Measurements from ENCODE around the gene INPP4B. TPM values are rescaled to one million over a fixed set of nuclear protein-coding genes. Genes with fewer than 3 reads are reported as not detected.
A peak's percentile ranks its signal among the peaks of the same experiment; 100 is the strongest.

INPP4B gene
- total RNA-seq, 2 experiments from 2014 or later: 43.7 to 44.7 TPM

DNA sequence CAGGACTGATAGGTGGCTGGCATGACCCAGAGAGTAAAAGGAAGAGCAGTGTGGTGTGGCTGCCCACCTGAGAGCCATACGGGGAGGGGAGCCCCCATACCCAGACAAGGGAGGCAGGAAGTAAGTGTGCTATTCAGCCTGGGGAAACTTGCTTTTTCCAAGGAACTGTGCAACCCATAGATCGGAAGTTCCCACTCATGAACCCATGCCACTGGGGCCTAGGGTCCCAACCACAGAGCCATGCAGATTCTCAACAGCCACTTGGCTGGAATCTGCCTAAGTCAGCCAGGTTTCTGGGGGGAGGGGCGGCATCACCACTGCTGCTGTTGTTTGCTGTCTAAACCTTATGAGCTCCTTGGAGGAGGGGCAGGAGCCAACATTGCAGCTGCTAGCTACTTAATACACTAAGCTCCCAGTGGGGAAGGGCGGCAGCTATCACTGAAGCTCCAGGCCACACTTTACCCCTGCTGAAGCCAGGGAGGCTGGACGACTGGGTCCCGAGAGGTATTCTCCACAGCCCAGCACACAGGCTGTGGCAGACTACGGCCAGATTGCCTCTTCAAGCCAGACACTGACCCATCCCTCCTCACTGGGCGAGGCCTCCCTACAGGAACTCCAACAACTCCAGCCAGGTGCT is 410.4 kb downstream of the INPP4B start:
- Mint-ChIP-seq H3K9me3 (ENCODE audit: insufficient read depth) (peaks cover 15% of the 10 kb centered on the region), H3K4me1 (ENCODE audit: low read depth) (peaks cover 2% of the 10 kb centered on the region), H3K27ac (no peak overlapping the region)

GRCh38 chr4:142434519-142435224 is 411.4 kb downstream of the INPP4B start:
- H3K27ac Mint-ChIP-seq: no peak overlapping the region
- H3K4me3 Mint-ChIP-seq: no peak overlapping the region
- no peak for DNase-seq
- H3K9me3 Mint-ChIP-seq (ENCODE audit: insufficient read depth): peaks cover 15% of the 10 kb centered on the region
- peaks cover 9% of the 10 kb centered on the region for H3K36me3 Mint-ChIP-seq (ENCODE audit: low read depth)
- H3K4me1 Mint-ChIP-seq (ENCODE audit: low read depth): peaks cover 2% of the 10 kb centered on the region
- CTCF ChIA-PET: interaction anchor here (1.3 to 1.8 kb wide), 2 partner anchors 80 to 83 kb away, joined by 5 read pairs; no protein-coding TSS in a partner anchor
- POLR2A ChIA-PET: no interaction called here
- ATAC-seq: no peak
- H3K27me3 Mint-ChIP-seq (ENCODE audit: low read depth): no peaks in the 10 kb centered on the region

More for the DNA sequence above, 410.4 kb downstream of the INPP4B start:
- POLR2A ChIA-PET: no interaction called here
- CTCF ChIA-PET: no interaction called here
- no peak for DNase-seq
- ATAC-seq: no peak
- no peak overlapping the region for H3K4me3 Mint-ChIP-seq
- H3K27me3 Mint-ChIP-seq (ENCODE audit: low read depth): no peaks in the 10 kb centered on the region
- peaks cover 9% of the 10 kb centered on the region for H3K36me3 Mint-ChIP-seq (ENCODE audit: low read depth)

DNA sequence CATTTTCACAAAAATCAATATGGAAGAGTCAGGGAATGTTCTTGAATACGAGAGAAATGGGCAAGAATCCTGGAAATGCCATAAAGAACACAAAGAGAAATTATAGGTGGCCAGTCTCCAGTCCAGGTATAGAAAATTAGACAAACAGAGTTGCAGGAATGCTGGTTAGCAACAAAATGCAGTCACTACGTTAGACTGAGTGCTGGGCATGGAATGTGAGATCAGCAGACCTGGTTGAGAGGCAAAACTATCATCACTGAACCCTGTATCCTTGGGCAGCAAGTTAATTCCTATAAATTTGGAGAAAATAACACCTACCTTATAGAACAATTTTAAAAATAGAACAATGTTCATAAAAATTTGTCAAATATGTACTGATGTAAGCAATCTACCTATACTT is 417.4 kb downstream of the INPP4B start:
- POLR2A ChIA-PET: no interaction called here
- CTCF ChIA-PET: no interaction called here
- no peaks in the 10 kb centered on the region for H3K27me3 Mint-ChIP-seq (ENCODE audit: low read depth)
- no peaks in the 10 kb centered on the region for H3K36me3 Mint-ChIP-seq (ENCODE audit: low read depth)
- DNase-seq: no peak
- no peaks in the 10 kb centered on the region for H3K9me3 Mint-ChIP-seq (ENCODE audit: insufficient read depth)
- peaks cover 1% of the 10 kb centered on the region for H3K4me1 Mint-ChIP-seq (ENCODE audit: low read depth)
- no peak for ATAC-seq
- H3K27ac Mint-ChIP-seq: no peak overlapping the region
- H3K4me3 Mint-ChIP-seq: no peak overlapping the region

- peaks cover 1% of the 10 kb centered on the region for H3K4me1 Mint-ChIP-seq (ENCODE audit: low read depth)
- ATAC-seq (no peak), DNase-seq (no peak)
- ChIA-PET CTCF (interaction anchor here (1.7 kb wide), 1 partner anchor 14 kb away, joined by 3 read pairs; no protein-coding TSS in a partner anchor), POLR2A (no interaction called here)
- H3K27me3 Mint-ChIP-seq (ENCODE audit: low read depth): no peaks in the 10 kb centered on the region
- H3K27ac Mint-ChIP-seq: no peak overlapping the region
- no peaks in the 10 kb centered on the region for H3K36me3 Mint-ChIP-seq (ENCODE audit: low read depth)
- no peaks in the 10 kb centered on the region for H3K9me3 Mint-ChIP-seq (ENCODE audit: insufficient read depth)
- H3K4me3 Mint-ChIP-seq: no peak overlapping the region
Measured at GRCh38 chr4:142427456-142427855, 418.6 kb downstream of the INPP4B start.

- no peak overlapping the region for H3K4me3 Mint-ChIP-seq
- ChIA-PET POLR2A (interaction anchor here (1.8 kb wide), 1 partner anchor 19 kb away, joined by 3 read pairs; no protein-coding TSS in a partner anchor), CTCF (interaction anchor here (1.4 kb wide), 1 partner anchor 13 kb away, joined by 3 read pairs; no protein-coding TSS in a partner anchor)
- no peaks in the 10 kb centered on the region for H3K27me3 Mint-ChIP-seq (ENCODE audit: low read depth)
- ATAC-seq (no peak), DNase-seq (no peak)
- peaks cover 2% of the 10 kb centered on the region for H3K4me1 Mint-ChIP-seq (ENCODE audit: low read depth)
- H3K36me3 Mint-ChIP-seq (ENCODE audit: low read depth): peaks cover 4% of the 10 kb centered on the region
- no peak overlapping the region for H3K27ac Mint-ChIP-seq
- no peaks in the 10 kb centered on the region for H3K9me3 Mint-ChIP-seq (ENCODE audit: insufficient read depth)
Measured at GRCh38 chr4:142423861-142424260, 422.2 kb downstream of the INPP4B start.

GRCh38 chr4:142420311-142421095 is 425.6 kb downstream of the INPP4B start:
- Mint-ChIP-seq H3K9me3 (ENCODE audit: insufficient read depth) (no peaks in the 10 kb centered on the region), H3K36me3 (ENCODE audit: low read depth) (peaks cover 9% of the 10 kb centered on the region), H3K27me3 (ENCODE audit: low read depth) (no peaks in the 10 kb centered on the region), H3K4me3 (no peak overlapping the region), H3K27ac (no peak overlapping the region), H3K4me1 (ENCODE audit: low read depth) (peaks cover 27% of the 10 kb centered on the region)
- CTCF ChIA-PET: interaction anchor here (1.4 kb wide), 1 partner anchor 13 kb away, joined by 4 read pairs; no protein-coding TSS in a partner anchor
- DNase-seq (no peak), ATAC-seq (no peak)
- POLR2A ChIA-PET: no interaction called here

DNA sequence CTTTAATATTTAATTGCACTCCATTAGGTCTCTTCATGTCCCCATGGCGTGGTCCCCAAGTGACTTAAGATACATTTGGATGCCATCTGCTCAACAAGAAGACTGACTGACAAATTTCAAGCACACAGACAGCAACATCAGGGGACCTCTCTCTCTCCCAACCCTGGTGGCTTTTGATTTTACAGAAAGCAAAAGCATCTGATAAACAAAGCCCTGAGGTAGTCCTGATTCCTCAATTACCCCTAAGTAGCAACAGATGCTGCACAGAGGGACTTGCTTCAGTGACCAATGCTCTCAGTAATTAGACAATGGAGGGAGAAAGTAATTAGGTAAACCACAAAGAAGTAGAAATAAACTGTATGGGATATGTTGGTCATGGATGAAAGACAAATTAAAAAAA is 426.4 kb downstream of the INPP4B start:
- H3K9me3 Mint-ChIP-seq (ENCODE audit: insufficient read depth): no peaks in the 10 kb centered on the region
- H3K36me3 Mint-ChIP-seq (ENCODE audit: low read depth): peaks cover 12% of the 10 kb centered on the region
- POLR2A ChIA-PET: interaction anchor here (6.6 kb wide), 1 partner anchor 15 kb away, joined by 106 read pairs; no protein-coding TSS in a partner anchor
- CTCF ChIA-PET: no interaction called here
- peaks cover 33% of the 10 kb centered on the region for H3K4me1 Mint-ChIP-seq (ENCODE audit: low read depth)
- no peak for DNase-seq
- H3K27me3 Mint-ChIP-seq (ENCODE audit: low read depth): no peaks in the 10 kb centered on the region
- H3K27ac Mint-ChIP-seq: no peak overlapping the region
- H3K4me3 Mint-ChIP-seq: no peak overlapping the region
- no peak for ATAC-seq

DNA sequence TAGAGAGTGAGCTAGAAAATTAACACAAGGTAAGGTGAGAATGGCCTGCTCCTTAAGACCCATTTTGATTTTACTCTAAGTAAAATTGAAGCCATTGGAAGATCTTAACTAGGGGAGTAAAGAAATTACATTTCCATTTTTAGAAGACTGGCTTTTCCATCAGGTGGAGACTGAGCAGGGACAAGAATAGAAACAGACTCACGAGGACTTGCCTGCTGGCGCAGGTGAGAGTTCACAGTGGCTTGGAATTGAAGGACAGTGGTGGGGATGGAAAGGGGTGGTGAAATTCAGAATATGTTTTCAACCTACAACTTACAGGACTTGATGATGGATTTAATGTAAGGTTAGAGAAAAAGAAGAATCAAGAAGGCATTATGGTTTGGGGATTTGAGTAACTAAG is 427.4 kb downstream of the INPP4B start:
- ATAC-seq: no peak
- no peaks in the 10 kb centered on the region for H3K27me3 Mint-ChIP-seq (ENCODE audit: low read depth)
- no peak overlapping the region for H3K4me3 Mint-ChIP-seq
- ChIA-PET POLR2A (interaction anchor here (6.6 kb wide), 1 partner anchor 14 kb away, joined by 106 read pairs; no protein-coding TSS in a partner anchor), CTCF (interaction anchor here (1.1 kb wide), 2 partner anchors 62 to 136 kb away, joined by 3 to 4 read pairs; no protein-coding TSS in a partner anchor)
- H3K36me3 Mint-ChIP-seq (ENCODE audit: low read depth): peaks cover 12% of the 10 kb centered on the region
- no peak overlapping the region for H3K27ac Mint-ChIP-seq
- H3K4me1 Mint-ChIP-seq (ENCODE audit: low read depth): peaks cover 35% of the 10 kb centered on the region
- DNase-seq: no peak
- H3K9me3 Mint-ChIP-seq (ENCODE audit: insufficient read depth): no peaks in the 10 kb centered on the region

- Mint-ChIP-seq H3K9me3 (ENCODE audit: insufficient read depth) (no peaks in the 10 kb centered on the region), H3K4me1 (ENCODE audit: low read depth) (peaks cover 36% of the 10 kb centered on the region), H3K36me3 (ENCODE audit: low read depth) (peaks cover 10% of the 10 kb centered on the region), H3K27me3 (ENCODE audit: low read depth) (no peaks in the 10 kb centered on the region), H3K4me3 (peak overlapping the region; percentile 32), H3K27ac (peak overlapping the region; percentile 89)
- ChIA-PET CTCF (interaction anchor here (0.7 to 2.1 kb wide), 14 partner anchors 8 to 305 kb away, joined by 3 to 36 read pairs (median 4); no protein-coding TSS in a partner anchor), POLR2A (interaction anchor here (0.6 to 6.6 kb wide), 6 partner anchors 12 to 137 kb away, joined by 3 to 106 read pairs (median 4); no protein-coding TSS in a partner anchor)
- DNase-seq: no peak
- peak; percentile 90 for ATAC-seq
Measured at GRCh38 chr4:142416711-142417275, 429.3 kb downstream of the INPP4B start.

- peaks cover 39% of the 10 kb centered on the region for H3K4me1 Mint-ChIP-seq (ENCODE audit: low read depth)
- no peak for DNase-seq
- no peak for ATAC-seq
- peaks cover 8% of the 10 kb centered on the region for H3K36me3 Mint-ChIP-seq (ENCODE audit: low read depth)
- ChIA-PET POLR2A (interaction anchor here (1.2 to 6.6 kb wide), 3 partner anchors 11 to 68 kb away, joined by 3 to 106 read pairs (median 9); no protein-coding TSS in a partner anchor), CTCF (interaction anchor here (1.0 to 2.1 kb wide), 10 partner anchors 8 to 306 kb away, joined by 3 to 36 read pairs (median 4); no protein-coding TSS in a partner anchor)
- peak overlapping the region; percentile 32 for H3K4me3 Mint-ChIP-seq
- no peaks in the 10 kb centered on the region for H3K27me3 Mint-ChIP-seq (ENCODE audit: low read depth)
- no peaks in the 10 kb centered on the region for H3K9me3 Mint-ChIP-seq (ENCODE audit: insufficient read depth)
- peak overlapping the region; percentile 69 for H3K27ac Mint-ChIP-seq
Measured at GRCh38 chr4:142416121-142416520, 430.0 kb downstream of the INPP4B start.

- H3K27me3 Mint-ChIP-seq (ENCODE audit: low read depth): no peaks in the 10 kb centered on the region
- H3K4me1 Mint-ChIP-seq (ENCODE audit: low read depth): peaks cover 51% of the 10 kb centered on the region
- POLR2A ChIA-PET: interaction anchor here (6.6 kb wide), 1 partner anchor 10 kb away, joined by 106 read pairs; no protein-coding TSS in a partner anchor
- H3K9me3 Mint-ChIP-seq (ENCODE audit: insufficient read depth): no peaks in the 10 kb centered on the region
- H3K27ac Mint-ChIP-seq: no peak overlapping the region
- H3K4me3 Mint-ChIP-seq: no peak overlapping the region
- DNase-seq (no peak), ATAC-seq (no peak)
- H3K36me3 Mint-ChIP-seq (ENCODE audit: low read depth): peaks cover 10% of the 10 kb centered on the region
- CTCF ChIA-PET: interaction anchor here (0.9 to 2.1 kb wide), 6 partner anchors 8 to 300 kb away, joined by 3 to 7 read pairs (median 4); no protein-coding TSS in a partner anchor
Measured at GRCh38 chr4:142414366-142414990, 431.6 kb downstream of the INPP4B start.
